K562 (cell line): ENCODE data around the gene ACBD3. TPM values are rescaled to one million over a fixed set of nuclear protein-coding genes. Genes with fewer than 3 reads are reported as not detected.

Experiments used
- ETV6 ChIP-seq, 3 experiments: fragments of 150-350 bp in 1 of 3; sonication (generic) in 1 of 3; formaldehyde crosslinking in 1 of 3; IDR thresholded peaks; 2 replicates each; pipeline versions ENCODE4 v1.6.1 to v1.8.0; 2014 to 2022; ENCODE audit warnings: borderline replicate concordance in 2 of 3, low read depth in 2 of 3, antibody characterized with exemption in 1 of 3, low read length in 1 of 3, mild to moderate bottlenecking in 1 of 3, missing genetic modification reagents in 1 of 3
- ILK ChIP-seq: fragments of 450-650 bp; IDR thresholded peaks from 2 replicates; pipeline ENCODE4 v1.6.1; 2016; ENCODE audit warnings: missing genetic modification characterization, low read depth, mild to moderate bottlenecking, missing compliant biosample characterization, moderate library complexity, borderline replicate concordance
- KLF6 ChIP-seq: fragments of 250-450 bp; sonication (Bioruptor Pico); IDR thresholded peaks from 2 replicates; pipeline ENCODE4 v1.4.0; 2020; ENCODE audit warnings: mild to moderate bottlenecking, moderate library complexity, borderline replicate concordance
- MAFK ChIP-seq: IDR thresholded peaks from 2 replicates; pipeline ENCODE4 v1.6.1; 2011; ENCODE audit warnings: low read length, improper control_type of control experiment
- MYNN ChIP-seq, 2 experiments: sonication (generic); formaldehyde crosslinking in 1 of 2; IDR thresholded peaks; 2 replicates each; pipeline versions ENCODE4 v1.5.0 to v1.6.1; 2016 to 2020; ENCODE audit warnings: antibody characterized with exemption in 1 of 2, missing genetic modification reagents in 1 of 2
- NR1H2 ChIP-seq: sonication (generic); formaldehyde crosslinking; IDR thresholded peaks from 2 replicates; pipeline ENCODE4 v1.4.0; 2020; ENCODE audit warnings: mild to moderate bottlenecking, missing genetic modification reagents
- SMARCA5 ChIP-seq: fragments of 450-650 bp; IDR thresholded peaks from 2 replicates; pipeline ENCODE4 v1.6.1; 2016
- TCF7L2 ChIP-seq: fragments of 150-350 bp; IDR thresholded peaks from 2 replicates; pipeline ENCODE4 v1.6.1; 2016; ENCODE audit warnings: low read depth, mild to moderate bottlenecking, low read length, moderate library complexity
- TCFL5 ChIP-seq: fragments of 250-450 bp; sonication (Bioruptor Pico); conservative IDR thresholded peaks from 2 replicates; pipeline ENCODE4 v1.6.1; 2021; ENCODE audit warnings: mild to moderate bottlenecking, moderate library complexity, matching md5 sums
- THRAP3 ChIP-seq: fragments of 450-650 bp; IDR thresholded peaks from 2 replicates; pipeline ENCODE4 v1.6.1; 2016; ENCODE audit warnings: mild to moderate bottlenecking, inconsistent platforms, borderline replicate concordance
- ZC3H11A ChIP-seq: IDR thresholded peaks from 2 replicates; pipeline ENCODE4 v1.6.1; 2012; ENCODE audit warnings: low read depth, low read length, improper control_type of control experiment
- ZNF695 ChIP-seq: fragments of 450-650 bp; formaldehyde crosslinking; IDR thresholded peaks from 2 replicates; pipeline ENCODE4 v1.4.0; 2020; ENCODE audit warnings: mild to moderate bottlenecking, moderate library complexity
- polyA plus RNA-seq, 8 experiments: library from polyadenylated mRNA; depleted of rRNA in 4 of 8; stranded (reverse) in 5 of 8; unstranded in 3 of 8; fragments of >200 nt; fragmentation: Nextera tagmentation in 2 of 8; fragmentation: Illumina TruSeq in 1 of 8; extraction: Ambion mirVana in 2 of 8; extraction: Trizol in 1 of 8; gene quantifications; 2 replicates each; pipeline versions ENCODE4 v1.2.1 to v1.2.3, GENCODE V29; 2011 to 2014; ENCODE audit warnings: inconsistent platforms in 1 of 8, missing spikeins in 1 of 8
- total RNA-seq, 7 experiments: library from RNA; depleted of rRNA in 6 of 7; stranded (reverse); fragments of >200 nt in 6 of 7; fragmentation: Illumina TruSeq in 2 of 7; extraction: Trizol in 2 of 7; gene quantifications; 2 replicates each; pipeline versions ENCODE4 v1.2.1 to v1.2.3, GENCODE V29; 2011 to 2021; ENCODE audit warnings: low replicate concordance in 1 of 7
- TF ChIP-seq, protein P1 (sequence below): fragments of 250-450 bp; sonication (Bioruptor Pico); IDR thresholded peaks from 2 replicates; pipeline ENCODE4 v1.8.0; 2022; ENCODE audit warnings: moderate library complexity, mild to moderate bottlenecking, inconsistent platforms
- TF ChIP-seq, protein P2 (sequence below): conservative IDR thresholded peaks from 2 replicates; pipeline ENCODE4 v1.6.1; 2011; ENCODE audit warnings: low read depth, mild to moderate bottlenecking, low read length; ENCODE audit not compliant: control insufficient read depth
- TF ChIP-seq, protein P3 (sequence below), 2 experiments: IDR thresholded peaks; 2 replicates each; pipeline ENCODE4 v1.6.1; 2011; ENCODE audit warnings: borderline replicate concordance in 1 of 2, control low read depth in 1 of 2, low read depth in 1 of 2, low read length in 1 of 2, mild to moderate bottlenecking in 1 of 2, mixed read lengths in 1 of 2, moderate library complexity in 1 of 2; ENCODE audit not compliant: insufficient read depth in 1 of 2, insufficient read length in 1 of 2, poor library complexity in 1 of 2, severe bottlenecking in 1 of 2; ENCODE audit errors: extremely low read depth in 1 of 2
- TF ChIP-seq, protein P4 (sequence below): fragments of 450-650 bp; IDR thresholded peaks from 2 replicates; pipeline ENCODE4 v1.6.1; 2016; ENCODE audit warnings: antibody characterized with exemption
- TF ChIP-seq, protein P5 (sequence below): fragments of 450-650 bp; conservative IDR thresholded peaks from 2 replicates; pipeline ENCODE4 v1.6.1; 2016; ENCODE audit warnings: missing genetic modification characterization, low read depth, mild to moderate bottlenecking, control low read depth, missing compliant biosample characterization
- TF ChIP-seq, protein P6 (sequence below): fragments of 250-450 bp; sonication (Bioruptor Pico); IDR thresholded peaks from 2 replicates; pipeline ENCODE4 v1.5.0; 2022; ENCODE audit warnings: mild to moderate bottlenecking

The ACBD3 gene
- total and polyA plus RNA-seq, 9 of the 15 experiments (the other 6 are each of a cell fraction or from before 2014, with no cell fraction given) = 11.1 to 36.7 (median 26.9) TPM

DNA sequence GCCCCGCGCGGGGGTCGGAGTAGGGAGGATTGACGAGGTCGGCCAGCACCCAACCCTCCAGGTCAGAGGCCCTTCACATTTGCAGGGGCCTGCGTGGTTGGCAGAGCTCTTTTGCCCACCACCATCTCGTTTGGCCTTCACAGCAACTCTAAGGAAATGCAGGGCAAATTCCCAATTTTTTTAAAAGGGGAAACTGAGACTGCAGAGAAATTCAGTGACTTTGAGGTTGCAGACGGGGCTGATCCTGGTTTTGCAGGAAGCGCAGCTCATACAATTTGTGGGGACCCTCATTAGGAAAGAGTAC lies 430 bp upstream of the ACBD3 start (continued):
- TF ChIP-seq, protein P1, sequence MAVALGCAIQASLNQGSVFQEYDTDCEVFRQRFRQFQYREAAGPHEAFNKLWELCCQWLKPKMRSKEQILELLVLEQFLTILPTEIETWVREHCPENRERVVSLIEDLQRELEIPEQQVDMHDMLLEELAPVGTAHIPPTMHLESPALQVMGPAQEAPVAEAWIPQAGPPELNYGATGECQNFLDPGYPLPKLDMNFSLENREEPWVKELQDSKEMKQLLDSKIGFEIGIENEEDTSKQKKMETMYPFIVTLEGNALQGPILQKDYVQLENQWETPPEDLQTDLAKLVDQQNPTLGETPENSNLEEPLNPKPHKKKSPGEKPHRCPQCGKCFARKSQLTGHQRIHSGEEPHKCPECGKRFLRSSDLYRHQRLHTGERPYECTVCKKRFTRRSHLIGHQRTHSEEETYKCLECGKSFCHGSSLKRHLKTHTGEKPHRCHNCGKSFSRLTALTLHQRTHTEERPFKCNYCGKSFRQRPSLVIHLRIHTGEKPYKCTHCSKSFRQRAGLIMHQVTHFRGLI (CRISPR knock-in tag) = no peak
- TF ChIP-seq, protein P2, sequence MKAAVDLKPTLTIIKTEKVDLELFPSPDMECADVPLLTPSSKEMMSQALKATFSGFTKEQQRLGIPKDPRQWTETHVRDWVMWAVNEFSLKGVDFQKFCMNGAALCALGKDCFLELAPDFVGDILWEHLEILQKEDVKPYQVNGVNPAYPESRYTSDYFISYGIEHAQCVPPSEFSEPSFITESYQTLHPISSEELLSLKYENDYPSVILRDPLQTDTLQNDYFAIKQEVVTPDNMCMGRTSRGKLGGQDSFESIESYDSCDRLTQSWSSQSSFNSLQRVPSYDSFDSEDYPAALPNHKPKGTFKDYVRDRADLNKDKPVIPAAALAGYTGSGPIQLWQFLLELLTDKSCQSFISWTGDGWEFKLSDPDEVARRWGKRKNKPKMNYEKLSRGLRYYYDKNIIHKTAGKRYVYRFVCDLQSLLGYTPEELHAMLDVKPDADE = no peak
- TF ChIP-seq TCFL5 (CRISPR knock-in tag) = no peak
- no peak for TF ChIP-seq THRAP3
- TF ChIP-seq, protein P3, sequence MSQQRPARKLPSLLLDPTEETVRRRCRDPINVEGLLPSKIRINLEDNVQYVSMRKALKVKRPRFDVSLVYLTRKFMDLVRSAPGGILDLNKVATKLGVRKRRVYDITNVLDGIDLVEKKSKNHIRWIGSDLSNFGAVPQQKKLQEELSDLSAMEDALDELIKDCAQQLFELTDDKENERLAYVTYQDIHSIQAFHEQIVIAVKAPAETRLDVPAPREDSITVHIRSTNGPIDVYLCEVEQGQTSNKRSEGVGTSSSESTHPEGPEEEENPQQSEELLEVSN (IDR thresholded peaks at IDR 0.05; ENCODE audit: borderline replicate concordance in 1 of 2, extremely low read depth in 1 of 2, insufficient read depth in 1 of 2, insufficient read length in 1 of 2, low read depth in 1 of 2, low read length in 1 of 2, poor library complexity in 1 of 2, severe bottlenecking in 1 of 2) = no peak
- TF ChIP-seq, protein P4, sequence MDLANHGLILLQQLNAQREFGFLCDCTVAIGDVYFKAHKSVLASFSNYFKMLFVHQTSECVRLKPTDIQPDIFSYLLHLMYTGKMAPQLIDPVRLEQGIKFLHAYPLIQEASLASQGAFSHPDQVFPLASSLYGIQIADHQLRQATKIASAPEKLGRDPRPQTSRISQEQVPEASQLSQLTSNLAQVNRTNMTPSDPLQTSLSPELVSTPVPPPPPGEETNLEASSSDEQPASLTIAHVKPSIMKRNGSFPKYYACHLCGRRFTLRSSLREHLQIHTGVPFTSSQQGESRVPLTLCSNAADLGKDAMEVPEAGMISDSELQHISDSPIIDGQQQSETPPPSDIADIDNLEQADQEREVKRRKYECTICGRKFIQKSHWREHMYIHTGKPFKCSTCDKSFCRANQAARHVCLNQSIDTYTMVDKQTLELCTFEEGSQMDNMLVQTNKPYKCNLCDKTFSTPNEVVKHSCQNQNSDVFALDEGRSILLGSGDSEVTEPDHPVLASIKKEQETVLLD = no peak
- TF ChIP-seq ILK (tag) = no peak
- TF ChIP-seq MYNN (IDR thresholded peaks at IDR 0.05) = no peak
- no peak for TF ChIP-seq MYNN (CRISPR knock-in tag; IDR thresholded peaks at IDR 0.05)
- no peak for TF ChIP-seq TCF7L2
- TF ChIP-seq ZNF695 (CRISPR knock-in tag) = no peak
- TF ChIP-seq KLF6 (CRISPR knock-in tag) = no peak
- TF ChIP-seq, protein P5, sequence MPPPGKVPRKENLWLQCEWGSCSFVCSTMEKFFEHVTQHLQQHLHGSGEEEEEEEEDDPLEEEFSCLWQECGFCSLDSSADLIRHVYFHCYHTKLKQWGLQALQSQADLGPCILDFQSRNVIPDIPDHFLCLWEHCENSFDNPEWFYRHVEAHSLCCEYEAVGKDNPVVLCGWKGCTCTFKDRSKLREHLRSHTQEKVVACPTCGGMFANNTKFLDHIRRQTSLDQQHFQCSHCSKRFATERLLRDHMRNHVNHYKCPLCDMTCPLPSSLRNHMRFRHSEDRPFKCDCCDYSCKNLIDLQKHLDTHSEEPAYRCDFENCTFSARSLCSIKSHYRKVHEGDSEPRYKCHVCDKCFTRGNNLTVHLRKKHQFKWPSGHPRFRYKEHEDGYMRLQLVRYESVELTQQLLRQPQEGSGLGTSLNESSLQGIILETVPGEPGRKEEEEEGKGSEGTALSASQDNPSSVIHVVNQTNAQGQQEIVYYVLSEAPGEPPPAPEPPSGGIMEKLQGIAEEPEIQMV (tag) = no peak
- TF ChIP-seq ZC3H11A = no peak
- TF ChIP-seq NR1H2 (CRISPR knock-in tag) = no peak
- TF ChIP-seq MAFK = no peak
- TF ChIP-seq ETV6 (IDR thresholded peaks at IDR 0.05; ENCODE audit: borderline replicate concordance in 1 of 2, low read depth in 2 of 2, low read length in 1 of 2) = no peak
- no peak for TF ChIP-seq ETV6 (CRISPR knock-in tag; IDR thresholded peaks at IDR 0.05; ENCODE audit: borderline replicate concordance)
- TF ChIP-seq, protein P6, sequence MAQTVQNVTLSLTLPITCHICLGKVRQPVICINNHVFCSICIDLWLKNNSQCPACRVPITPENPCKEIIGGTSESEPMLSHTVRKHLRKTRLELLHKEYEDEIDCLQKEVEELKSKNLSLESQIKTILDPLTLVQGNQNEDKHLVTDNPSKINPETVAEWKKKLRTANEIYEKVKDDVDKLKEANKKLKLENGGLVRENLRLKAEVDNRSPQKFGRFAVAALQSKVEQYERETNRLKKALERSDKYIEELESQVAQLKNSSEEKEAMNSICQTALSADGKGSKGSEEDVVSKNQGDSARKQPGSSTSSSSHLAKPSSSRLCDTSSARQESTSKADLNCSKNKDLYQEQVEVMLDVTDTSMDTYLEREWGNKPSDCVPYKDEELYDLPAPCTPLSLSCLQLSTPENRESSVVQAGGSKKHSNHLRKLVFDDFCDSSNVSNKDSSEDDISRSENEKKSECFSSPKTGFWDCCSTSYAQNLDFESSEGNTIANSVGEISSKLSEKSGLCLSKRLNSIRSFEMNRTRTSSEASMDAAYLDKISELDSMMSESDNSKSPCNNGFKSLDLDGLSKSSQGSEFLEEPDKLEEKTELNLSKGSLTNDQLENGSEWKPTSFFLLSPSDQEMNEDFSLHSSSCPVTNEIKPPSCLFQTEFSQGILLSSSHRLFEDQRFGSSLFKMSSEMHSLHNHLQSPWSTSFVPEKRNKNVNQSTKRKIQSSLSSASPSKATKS = no peak
- no peak for TF ChIP-seq SMARCA5
